HFFc6 (cell line): ENCODE measurements around the gene PKD1. TPM values are rescaled to one million over a fixed set of nuclear protein-coding genes. Genes with fewer than 3 reads are reported as not detected.
"Not testable (repeated sequence)": the region's sequence is repeated elsewhere in the genome, so short reads cannot be mapped to it uniquely, and the experiment has no call there.

ENCODE experiments used
- DNase-seq: peaks from one replicate; pipeline ENCODE4 v3.0.0-alpha.2; 2018
- H3K27ac Mint-ChIP-seq: 2 replicates; pipeline ENCODE4 v1.8.0; 2020; ENCODE audit warnings: mild to moderate bottlenecking, mixed read lengths
- H3K27me3 Mint-ChIP-seq: 2 replicates; pipeline ENCODE4 v1.8.0; 2021; ENCODE audit warnings: mild to moderate bottlenecking, moderate library complexity, mixed read lengths; ENCODE audit not compliant: insufficient read depth
- H3K36me3 Mint-ChIP-seq: 2 replicates; pipeline ENCODE4 v1.8.0; 2021; ENCODE audit warnings: low read depth, mixed read lengths
- H3K4me1 Mint-ChIP-seq: 2 replicates; pipeline ENCODE4 v1.8.0; 2020; ENCODE audit warnings: low read depth, mixed read lengths
- H3K4me3 Mint-ChIP-seq: 2 replicates; pipeline ENCODE4 v1.8.0; 2020; ENCODE audit warnings: mild to moderate bottlenecking, moderate library complexity, mixed read lengths
- H3K9me3 Mint-ChIP-seq: 2 replicates; pipeline ENCODE4 v1.8.0; 2020; ENCODE audit warnings: mild to moderate bottlenecking, mixed read lengths
- CTCF ChIP-seq: fragments of 200-600 bp; sonication (generic); IDR thresholded peaks from 2 replicates; pipeline ENCODE4 v1.5.0; 2021; ENCODE audit warnings: antibody characterized with exemption, mild to moderate bottlenecking
- total RNA-seq, 6 experiments: library from RNA; stranded (reverse); fragmentation: NEBNext Ultra II Directional; extraction: Animal tissue kit (Norgen Biotek cat#: 25700); gene quantifications; 2 replicates in 1 of 6; 3 replicates in 5 of 6; pipeline ENCODE4 v1.2.3, GENCODE V29; 2021

The PKD1 gene
- total RNA-seq, 6 experiments from 2014 or later = 77.9 to 118 (median 82.5) TPM

GRCh38 chr16:2142942-2143877, 7.5 kb upstream of the PKD1 start:
- H3K4me3 Mint-ChIP-seq = no peak overlapping the region
- no peak for TF ChIP-seq CTCF
- H3K27ac Mint-ChIP-seq = no peak overlapping the region
- no peaks in the 10 kb centered on the region for H3K36me3 Mint-ChIP-seq
- peaks cover 9% of the 10 kb centered on the region for H3K4me1 Mint-ChIP-seq
- no peak for DNase-seq
- no peaks in the 10 kb centered on the region for H3K9me3 Mint-ChIP-seq
- H3K27me3 Mint-ChIP-seq = peaks cover 6% of the 10 kb centered on the region

GRCh38 chr16:2135071-2135470, 627 bp downstream of the PKD1 start:
- H3K27me3 Mint-ChIP-seq, H3K36me3 Mint-ChIP-seq, DNase-seq, H3K9me3 Mint-ChIP-seq, H3K27ac Mint-ChIP-seq: not testable (repeated sequence)
- H3K4me3 Mint-ChIP-seq = peak overlapping the region; percentile 89
- peaks cover 14% of the 10 kb centered on the region for H3K4me1 Mint-ChIP-seq

- H3K36me3 Mint-ChIP-seq, H3K27me3 Mint-ChIP-seq, H3K9me3 Mint-ChIP-seq, DNase-seq: not testable (repeated sequence)
- Mint-ChIP-seq H3K4me1 (peaks cover 25% of the 10 kb centered on the region), H3K27ac (peak overlapping the region; percentile 60), H3K4me3 (peak overlapping the region; percentile 74)
Measured at GRCh38 chr16:2133797-2134196, 1.9 kb downstream of the PKD1 start.

GRCh38 chr16:2129890-2130447, 5.7 kb downstream of the PKD1 start:
- H3K9me3 Mint-ChIP-seq = not testable (repeated sequence)

GRCh38 chr16:2129251-2129650, 6.4 kb downstream of the PKD1 start:
- H3K4me3 Mint-ChIP-seq = peak overlapping the region; percentile 73
- peak overlapping the region; percentile 82 for H3K27ac Mint-ChIP-seq
- peaks cover 52% of the 10 kb centered on the region for H3K4me1 Mint-ChIP-seq
- DNase-seq = peak; percentile 84
- not testable (repeated sequence) for H3K27me3 Mint-ChIP-seq, H3K36me3 Mint-ChIP-seq, H3K9me3 Mint-ChIP-seq

More at GRCh38 chr16:2129890-2130447, 5.7 kb downstream of the PKD1 start:
- Mint-ChIP-seq H3K27ac (peak overlapping the region; percentile 82), H3K4me3 (peak overlapping the region; percentile 73), H3K4me1 (peaks cover 50% of the 10 kb centered on the region)
- peak; percentile 30 for DNase-seq
- H3K36me3 Mint-ChIP-seq, H3K27me3 Mint-ChIP-seq: not testable (repeated sequence)

- not testable (repeated sequence) for H3K36me3 Mint-ChIP-seq, H3K27me3 Mint-ChIP-seq, H3K9me3 Mint-ChIP-seq
- peak overlapping the region; percentile 95 for H3K27ac Mint-ChIP-seq
- H3K4me3 Mint-ChIP-seq = peak overlapping the region; percentile 43
- DNase-seq = peak; percentile 52
- H3K4me1 Mint-ChIP-seq = peaks cover 52% of the 10 kb centered on the region
Measured at GRCh38 chr16:2127630-2128280, 7.9 kb downstream of the PKD1 start.

- H3K36me3 Mint-ChIP-seq, H3K27me3 Mint-ChIP-seq, H3K9me3 Mint-ChIP-seq, DNase-seq: not testable (repeated sequence)
- Mint-ChIP-seq H3K4me1 (peaks cover 52% of the 10 kb centered on the region), H3K27ac (peak overlapping the region; percentile 95), H3K4me3 (peak overlapping the region; percentile 54)
Measured at GRCh38 chr16:2126928-2127556, 8.7 kb downstream of the PKD1 start.

GRCh38 chr16:2126161-2126743, 9.4 kb downstream of the PKD1 start:
- H3K27me3 Mint-ChIP-seq, H3K36me3 Mint-ChIP-seq, H3K9me3 Mint-ChIP-seq, DNase-seq: not testable (repeated sequence)
- Mint-ChIP-seq H3K4me3 (peak overlapping the region; percentile 57), H3K27ac (peak overlapping the region; percentile 95), H3K4me1 (peaks cover 57% of the 10 kb centered on the region)
- TF ChIP-seq CTCF = peak; percentile 12; the same call in 1 of the 2 replicates

GRCh38 chr16:2125609-2126008, 10.1 kb downstream of the PKD1 start:
- not testable (repeated sequence) for H3K36me3 Mint-ChIP-seq, H3K27me3 Mint-ChIP-seq, H3K9me3 Mint-ChIP-seq, DNase-seq
- peak overlapping the region; percentile 95 for H3K27ac Mint-ChIP-seq
- H3K4me3 Mint-ChIP-seq = peak overlapping the region; percentile 75
- H3K4me1 Mint-ChIP-seq = peaks cover 59% of the 10 kb centered on the region

- not testable (repeated sequence) for H3K36me3 Mint-ChIP-seq, H3K9me3 Mint-ChIP-seq, H3K27me3 Mint-ChIP-seq
- Mint-ChIP-seq H3K4me1 (peaks cover 59% of the 10 kb centered on the region), H3K4me3 (peak overlapping the region; percentile 75), H3K27ac (peak overlapping the region; percentile 95)
- peak; percentile 80 for DNase-seq
Measured at GRCh38 chr16:2124694-2125444, 10.8 kb downstream of the PKD1 start.
